GM21576 (cell line): ENCODE measurements around the gene TTYH2.

Source experiments
- ATAC-seq: cut with Tn5 transposase; IDR thresholded peaks from one replicate; pipeline ENCODE4 v1.9.1; 2021; ENCODE audit warnings: mild to moderate bottlenecking, moderate library complexity; ENCODE audit not compliant: unreplicated experiment

Gene TTYH2

DNA sequence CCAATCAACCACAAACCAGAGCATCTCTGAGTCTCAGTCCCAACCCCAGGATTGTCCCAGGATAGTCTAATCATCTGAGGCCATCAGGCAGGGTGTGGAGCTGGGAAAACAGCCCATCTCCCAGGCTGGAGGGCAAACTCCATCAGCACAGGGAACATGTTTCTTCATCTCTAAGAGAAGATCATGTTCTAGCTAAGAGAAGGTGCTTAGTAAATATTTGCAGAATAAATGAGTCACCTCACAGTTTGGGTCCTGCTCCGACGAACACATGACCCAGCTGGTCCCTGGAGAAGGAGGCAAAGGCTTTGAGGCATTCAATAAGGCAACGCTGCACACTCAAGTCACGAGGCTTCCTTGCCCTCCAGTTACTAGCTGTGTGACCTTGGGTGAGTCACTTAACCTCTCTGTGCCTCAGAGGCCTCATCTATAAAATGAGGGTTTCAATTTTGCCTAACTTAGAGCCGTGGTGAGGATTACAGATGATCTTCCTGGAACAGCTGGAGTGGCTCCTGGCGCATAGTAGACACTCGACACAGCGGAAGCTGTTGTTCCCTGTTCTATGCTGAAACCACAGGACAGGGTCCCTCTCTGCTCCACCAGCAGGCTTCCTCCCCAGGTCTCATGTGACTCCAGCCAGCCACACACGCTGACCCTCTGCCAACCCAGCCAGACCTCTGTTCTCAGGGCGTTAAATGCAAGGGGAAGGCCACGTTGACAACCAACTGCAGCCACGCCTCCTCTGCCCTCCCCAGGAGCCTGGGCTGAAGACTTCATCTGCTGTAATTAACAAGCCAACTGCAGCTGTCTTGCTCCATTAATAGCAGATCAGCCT is 20.2 kb upstream of the TTYH2 start:
- ATAC-seq, result no peak

DNA sequence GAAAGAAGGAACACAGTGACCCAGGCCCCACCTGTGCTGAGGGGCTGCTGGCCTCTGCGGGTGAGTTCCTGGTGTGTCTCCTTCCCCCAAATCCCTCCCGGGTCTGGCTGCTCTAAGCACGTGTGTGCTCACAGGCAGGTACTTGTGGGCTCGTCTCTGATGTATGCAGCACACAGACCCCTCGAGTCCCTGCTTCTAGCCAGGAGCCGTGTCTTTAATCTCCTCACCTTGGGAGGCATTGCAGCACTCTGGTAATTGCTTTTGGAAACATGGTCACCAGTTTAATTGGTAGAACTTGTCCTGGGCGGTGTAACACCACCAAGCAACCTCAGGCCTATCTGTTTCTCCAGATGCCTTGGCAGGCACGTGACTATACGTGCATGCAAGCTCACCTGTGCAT is 18.7 kb upstream of the TTYH2 start:
- ATAC-seq, result no peak

DNA sequence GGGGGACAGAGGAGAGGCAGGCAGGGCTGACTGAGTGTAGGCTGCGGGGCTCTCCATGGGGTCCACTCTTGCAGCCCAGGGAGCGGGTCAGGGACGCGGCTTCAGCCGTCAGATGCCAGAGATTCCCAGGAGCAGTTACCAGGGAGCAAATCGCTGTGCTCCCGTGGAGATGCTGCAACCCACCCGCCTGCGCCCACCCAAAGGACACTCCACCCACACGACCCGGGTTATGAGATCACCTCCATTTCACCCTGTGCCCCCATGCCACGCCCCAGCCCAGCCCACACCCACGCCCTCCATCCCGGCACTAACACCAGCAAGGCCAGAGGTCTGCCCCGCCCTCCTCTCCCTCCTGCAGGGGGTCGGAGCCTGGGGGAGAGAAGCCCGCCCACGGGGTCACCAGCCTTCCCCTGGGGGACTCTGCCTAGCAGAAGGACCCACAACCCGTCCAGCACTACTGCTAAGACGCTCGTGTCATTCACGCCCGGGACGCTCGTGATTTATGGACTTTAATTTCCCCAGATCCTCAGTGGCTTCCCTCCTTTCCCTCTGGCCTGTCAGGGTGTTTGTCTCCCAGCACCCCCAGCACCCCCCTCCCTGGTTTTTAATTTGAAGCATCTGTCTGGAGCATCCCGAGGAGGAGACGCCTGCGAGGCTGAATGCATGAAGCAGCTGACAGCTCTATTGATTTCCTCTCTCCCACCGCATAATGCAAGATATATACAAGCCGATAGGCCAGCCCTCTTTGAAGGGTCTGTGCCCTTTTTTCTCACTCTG is 16.6 kb upstream of the TTYH2 start:
- ATAC-seq, result no peak

- ATAC-seq, result no peak
Observed at GRCh38 chr17:74197801-74198200, 15.6 kb upstream of the TTYH2 start.

DNA sequence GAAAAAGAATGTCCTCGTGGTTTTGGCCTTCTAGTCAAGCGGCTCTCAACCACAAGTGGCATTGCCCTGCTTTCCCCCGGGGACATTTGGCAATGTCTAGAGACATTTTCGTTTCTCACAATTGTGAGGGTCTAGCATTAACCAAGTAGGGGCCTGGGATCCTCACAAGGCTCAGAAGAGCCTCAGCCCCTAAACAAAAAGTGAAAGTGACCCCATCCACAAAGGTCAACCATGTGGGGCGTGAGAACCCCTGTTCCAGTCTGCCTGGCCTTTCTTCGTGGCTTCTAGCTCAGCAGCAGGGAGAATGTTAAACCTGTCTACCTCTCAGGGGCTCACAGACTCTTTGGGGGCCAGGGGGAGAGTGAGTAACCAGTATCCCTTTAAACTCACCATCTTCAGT is 14.7 kb upstream of the TTYH2 start:
- no peak for ATAC-seq

DNA sequence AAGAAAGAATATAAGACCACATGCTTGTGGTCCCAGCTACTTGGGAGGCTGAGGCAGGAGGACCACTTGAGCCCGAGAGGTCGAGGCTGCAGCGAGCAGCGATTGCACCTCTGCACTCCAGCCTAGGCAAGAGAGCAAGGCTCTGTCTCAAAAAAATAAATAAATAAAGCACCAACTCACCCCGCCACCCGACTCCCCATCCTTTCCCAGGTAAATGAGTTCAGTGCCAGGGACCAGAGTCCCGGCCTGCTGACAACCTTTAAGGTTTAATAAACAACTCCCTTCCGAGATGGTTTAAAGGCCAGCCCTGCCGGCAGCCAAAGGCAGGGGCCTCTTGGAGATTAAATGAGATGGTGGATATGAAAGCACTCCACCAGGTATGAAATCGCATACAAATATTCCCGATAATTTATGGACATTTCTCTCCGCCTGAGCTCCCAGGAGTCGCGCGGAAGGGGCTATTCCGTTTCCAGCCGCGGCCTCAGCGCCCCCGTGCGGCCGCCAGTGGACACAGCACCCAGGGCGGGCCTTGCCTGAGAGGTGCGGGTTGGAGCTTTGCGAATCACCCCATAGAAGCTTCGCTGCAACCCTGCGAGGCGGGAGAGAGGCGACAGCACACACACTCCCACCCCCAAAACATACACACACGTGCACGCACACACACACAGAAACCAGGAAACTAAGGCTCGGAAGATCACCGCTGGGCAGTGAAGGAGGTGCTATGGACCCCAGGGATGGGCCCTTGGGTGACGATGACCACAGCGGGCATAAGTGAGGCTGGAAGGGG is 13.9 kb upstream of the TTYH2 start:
- ATAC-seq, result no peak

DNA sequence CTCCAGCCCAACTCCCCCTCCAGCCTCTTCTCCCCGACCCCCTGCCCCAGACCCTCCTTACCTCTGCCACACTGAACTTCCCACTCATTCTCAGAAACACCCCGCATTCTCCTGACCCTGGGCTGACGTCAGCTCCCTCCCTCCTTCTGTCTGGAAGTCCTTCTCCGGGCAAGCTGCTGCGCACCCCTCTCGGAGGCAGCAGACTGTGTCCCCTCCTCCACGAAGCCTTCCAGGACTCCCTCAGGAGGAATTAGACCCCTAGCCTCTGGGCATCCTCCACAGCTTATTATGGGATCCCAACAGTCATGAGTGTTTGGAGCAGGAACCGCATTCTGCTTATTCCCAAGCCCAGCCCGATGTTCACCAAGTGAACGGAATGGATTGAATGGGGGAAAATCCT is 13.3 kb upstream of the TTYH2 start:
- no peak for ATAC-seq

- no peak for ATAC-seq
Observed at GRCh38 chr17:74201250-74201649, 12.1 kb upstream of the TTYH2 start.

DNA sequence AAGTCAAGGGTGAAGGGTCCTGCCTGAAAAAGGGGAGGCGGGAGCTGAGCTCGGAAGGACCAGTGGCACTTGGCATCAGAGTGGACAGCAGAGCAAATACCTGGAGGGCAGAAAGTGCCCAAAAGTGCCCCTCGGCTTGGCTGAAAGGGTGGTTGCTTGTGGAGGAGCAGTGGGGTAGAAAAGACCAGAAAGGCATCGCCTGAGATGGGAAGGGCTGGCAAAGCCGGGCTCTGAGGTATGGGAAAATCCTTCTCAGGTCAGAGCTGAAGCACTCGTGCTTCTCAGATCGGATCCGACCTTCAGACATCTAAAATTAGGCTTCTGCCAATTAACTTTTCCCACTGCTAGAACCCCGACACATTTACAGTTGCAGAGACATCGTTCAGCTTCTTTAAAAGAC is 11.4 kb upstream of the TTYH2 start:
- ATAC-seq, result no peak

DNA sequence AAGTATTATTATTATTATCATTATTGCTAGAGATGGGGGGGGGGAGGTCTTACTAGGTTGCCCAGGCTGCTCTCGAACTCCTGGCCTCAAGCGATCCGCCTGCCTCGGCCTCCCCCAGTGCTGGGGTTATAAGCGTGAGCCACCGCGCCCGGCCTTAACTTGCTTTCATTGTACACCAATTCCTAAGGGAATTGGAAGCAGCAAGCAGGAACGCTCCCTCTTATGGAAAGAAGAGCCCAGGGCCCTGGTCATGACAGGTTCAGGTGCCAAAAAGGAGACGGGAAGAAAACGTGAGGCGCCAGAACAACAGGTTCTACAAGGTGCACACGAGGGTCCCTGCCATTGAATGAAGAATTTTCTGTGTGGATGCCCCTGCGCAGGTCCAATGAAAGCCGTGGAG is 10.4 kb upstream of the TTYH2 start:
- ATAC-seq, result no peak

- ATAC-seq, result peak; percentile 61
Observed at GRCh38 chr17:74203439-74204240, 9.7 kb upstream of the TTYH2 start, which contains the start of gene RPL38. Gene RPL38 (plus strand): TSS chr17:74203678. CDS start chr17:74203956, 278 bp downstream.

- ATAC-seq, result no peak
Observed at GRCh38 chr17:74204474-74204873, 8.9 kb upstream of the TTYH2 start.

- no peak for ATAC-seq
Observed at GRCh38 chr17:74205274-74205673, 8.1 kb upstream of the TTYH2 start.

- no peak for ATAC-seq
Observed at GRCh38 chr17:74206332-74206818, 7.0 kb upstream of the TTYH2 start.

- ATAC-seq, result no peak
Observed at GRCh38 chr17:74210191-74211140, 2.9 kb upstream of the TTYH2 start.

DNA sequence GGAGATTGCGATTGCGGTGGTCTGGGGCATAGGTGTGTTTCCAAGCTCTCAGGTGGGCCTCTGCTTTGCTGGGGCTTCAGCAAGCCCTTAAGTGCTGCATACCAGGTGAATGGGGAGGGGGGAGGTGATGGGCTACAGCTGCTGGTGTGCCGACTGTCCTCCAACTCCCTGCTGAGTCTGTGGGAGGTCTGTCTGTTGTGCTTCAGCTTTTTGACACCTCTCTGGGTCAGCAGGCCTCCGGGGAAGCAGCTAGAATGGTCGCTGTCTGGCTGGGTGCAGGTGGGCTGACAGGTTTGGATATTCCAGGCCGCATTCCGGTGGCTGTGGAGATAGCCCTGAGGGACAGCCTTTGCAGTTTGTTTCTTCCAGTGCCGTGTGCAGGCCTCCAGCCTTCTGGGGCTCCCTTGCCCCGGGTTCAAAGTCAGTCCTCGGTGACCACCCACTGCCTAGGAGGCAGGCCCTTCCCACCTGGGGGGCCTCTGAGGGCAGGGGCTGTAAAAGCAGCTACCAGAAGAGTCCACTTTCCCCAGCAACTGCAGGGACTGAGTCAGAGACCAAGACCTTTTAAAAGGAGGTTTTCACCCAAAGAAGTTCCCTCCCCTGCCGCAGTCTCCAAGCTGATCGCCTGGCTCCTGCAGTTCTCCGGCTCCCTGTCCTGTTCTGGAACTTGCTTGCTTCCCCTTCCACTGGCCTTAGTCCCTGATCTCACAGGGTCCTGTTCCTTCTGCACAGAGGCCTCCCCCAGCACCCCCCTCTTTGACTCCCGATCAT is 2.0 kb upstream of the TTYH2 start:
- ATAC-seq, result no peak

- ATAC-seq, result no peak
Observed at GRCh38 chr17:74211912-74212208, 1.5 kb upstream of the TTYH2 start.

GRCh38 chr17:74212209-74212912 is 1.0 kb upstream of the TTYH2 start:
- no peak for ATAC-seq
